H1 (cell line): ENCODE results near the gene MRPS30. TPM values are rescaled to one million over a fixed set of nuclear protein-coding genes. Genes with fewer than 3 reads are reported as not detected.

Experiments used
- CHD2 ChIP-seq: IDR thresholded peaks from 2 replicates; pipeline ENCODE4 v1.6.1; 2012; ENCODE audit warnings: low read length, improper control_type of control experiment
- RNF2 ChIP-seq: fragments of 200-900, 300-1000 bp; sonication (generic); IDR thresholded peaks from 2 replicates; pipeline ENCODE4 v1.7.1; 2016; ENCODE audit warnings: borderline replicate concordance, low read depth, mild to moderate bottlenecking, antibody characterized with exemption, low read length; ENCODE audit not compliant: poor library complexity, severe bottlenecking; ENCODE audit errors: missing control alignments
- ZNF274 ChIP-seq: IDR thresholded peaks from 2 replicates; pipeline ENCODE4 v1.7.0; 2012; ENCODE audit warnings: low read length, borderline replicate concordance; ENCODE audit errors: extremely low read depth
- polyA plus RNA-seq, 7 experiments: library from polyadenylated mRNA; depleted of rRNA in 3 of 7; stranded (reverse) in 5 of 7; unstranded in 2 of 7; fragments of >200 nt in 5 of 7; fragments of 200-250 nt in 2 of 7; gene quantifications; 1 replicate in 5 of 7; 2 replicates in 1 of 7; 4 replicates in 1 of 7; pipeline versions ENCODE4 v1.2.1 to v1.2.3, GENCODE V29; 2011 to 2013; ENCODE audit warnings: missing spikeins in 2 of 7, mixed read lengths in 2 of 7
- total RNA-seq: library from RNA; stranded (reverse); fragmentation: NEBNext Ultra II Directional; extraction: Animal tissue kit (Norgen Biotek cat#: 25700); gene quantifications from 2 replicates; pipeline ENCODE4 v1.2.1, GENCODE V29; 2021

Gene MRPS30
- total and polyA plus RNA-seq, 2 of the 8 experiments (the other 6 are each of a cell fraction or from before 2014, with no cell fraction given): 61.9 to 85.2 TPM

- no peak for TF ChIP-seq ZNF274
- TF ChIP-seq CHD2: no peak
- TF ChIP-seq RNF2: no peak
Measured at GRCh38 chr5:44801992-44802391, 6.8 kb upstream of the MRPS30 start (continued).
